ENCODE data around the gene APOC3. TPM values are rescaled to one million over a fixed set of nuclear protein-coding genes. Genes with fewer than 3 reads are reported as not detected.

APOC3 gene
- total RNA-seq, 1 experiment from 2014 or later: 3.5 TPM

- no peak overlapping the region for H3K9ac ChIP-seq (ENCODE audit: low read length)
- POLR2A ChIA-PET: no interaction called here
- no peaks in the 10 kb centered on the region for H3K9me3 ChIP-seq (ENCODE audit: control insufficient read depth in 1 of 2, insufficient read depth in 1 of 2, low read depth in 1 of 2, low read length in 2 of 2)
- H2AFZ ChIP-seq (ENCODE audit: low read depth, low read length, poor library complexity, severe bottlenecking): no peak overlapping the region
- no peaks in the 10 kb centered on the region for H3K79me2 ChIP-seq (ENCODE audit: insufficient read depth, low read length)
- H3K27ac ChIP-seq (ENCODE audit: low read depth, low read length): no peak overlapping the region
- H3K4me3 ChIP-seq (replicated peaks in 1 of 2; ENCODE audit: low read depth in 1 of 2, low read length in 2 of 2): no peak overlapping the region
- no peaks in the 10 kb centered on the region for H3K9me2 ChIP-seq (ENCODE audit: insufficient read depth)
- intact Hi-C loops (cut with micrococcal nuclease): no loop called here
- RAD21 ChIA-PET (ENCODE audit: low non-redundant PET in 1 of 2, low total read pairs in 2 of 2, uncharacterized antibody in 2 of 2, unreplicated experiment in 2 of 2): no interaction called here
- H4K20me1 ChIP-seq (ENCODE audit: insufficient read depth): no peaks in the 10 kb centered on the region
- peak; percentile 13 for DNase-seq (ENCODE audit: low read depth, low spot score)
- H3K27me3 ChIP-seq (ENCODE audit: insufficient read depth, low read length): no peaks in the 10 kb centered on the region
- no peaks in the 10 kb centered on the region for H3K36me3 ChIP-seq (ENCODE audit: control insufficient read depth in 1 of 2, insufficient read depth in 2 of 2, low read length in 2 of 2)
- peak; percentile 46; the same call in 1 of the 2 replicates for ATAC-seq
- TF ChIP-seq POLR2A (IDR thresholded peaks at IDR 0.05; ENCODE audit: borderline replicate concordance, extremely low read depth, insufficient read depth, insufficient read length): no peak
- TF ChIP-seq EZH2phosphoT487 (IDR thresholded peaks at IDR 0.05; ENCODE audit: borderline replicate concordance): no peak
- no peak for TF ChIP-seq TCF7L2 (IDR thresholded peaks at IDR 0.05; ENCODE audit: borderline replicate concordance, extremely low read depth, insufficient read depth, insufficient read length)
- no peak for TF ChIP-seq FOSL1 (IDR thresholded peaks at IDR 0.05; ENCODE audit: low read depth)
- no peak for TF ChIP-seq ZFX (IDR thresholded peaks at IDR 0.05)
- no peak for TF ChIP-seq YY1 (IDR thresholded peaks at IDR 0.05; ENCODE audit: extremely low read depth, insufficient replicate concordance, low read depth, low read length)
- no peak for TF ChIP-seq MAX (IDR thresholded peaks at IDR 0.05)
- no peak for TF ChIP-seq CEBPB (IDR thresholded peaks at IDR 0.05; ENCODE audit: low read depth)
- no peak for TF ChIP-seq SIN3A (IDR thresholded peaks at IDR 0.05; ENCODE audit: low read depth)
- no peak for TF ChIP-seq ELF1 (IDR thresholded peaks at IDR 0.05; ENCODE audit: borderline replicate concordance, low read depth)
- TF ChIP-seq POLR2AphosphoS5 (IDR thresholded peaks at IDR 0.05; ENCODE audit: low read depth, low read length): no peak
- no peak for TF ChIP-seq CBX3 (IDR thresholded peaks at IDR 0.05; ENCODE audit: low read depth)
- TF ChIP-seq ZNF274 (IDR thresholded peaks at IDR 0.05; ENCODE audit: low read depth, low read length): no peak
- no peak for TF ChIP-seq JUND (IDR thresholded peaks at IDR 0.05)
- no TSS peak for BruUV-seq (replicated peaks)
- peaks cover 0 to 5% of the 10 kb centered on the region in 2 experiments; a peak in 1 of 4 replicates for H3K4me1 ChIP-seq (ENCODE audit: control insufficient read depth in 1 of 2, insufficient read depth in 2 of 2, low read length in 2 of 2)
- CTCF ChIA-PET: no interaction called here
- no peak overlapping the region for H3K4me2 ChIP-seq (ENCODE audit: low read length)
Measured at GRCh38 chr11:116882386-116882785, 52.7 kb downstream of the APOC3 start.

Other genes starting within 250 kb of the APOC3 start
- 22.9 TPM for gene BUD13, start 56.9 kb upstream of the APOC3 start, total RNA-seq (2021; ENCODE audit: unreplicated experiment)
- gene ZPR1, start 41.9 kb upstream of the APOC3 start, total RNA-seq (2021; ENCODE audit: unreplicated experiment): 56.3 TPM
- gene APOA5, start 38.0 kb upstream of the APOC3 start, total RNA-seq (2021; ENCODE audit: unreplicated experiment): 0.12 TPM
- not detected for gene APOA4, start 6.6 kb upstream of the APOC3 start, total RNA-seq (2021; ENCODE audit: unreplicated experiment)
- gene APOA1, start 7.7 kb downstream of the APOC3 start, total RNA-seq (2021; ENCODE audit: unreplicated experiment): 2.0 TPM

All from HCT116 (cell line).